ENCODE results near the gene SFXN3.
A peak's percentile ranks its signal among the peaks of the same experiment; 100 is the strongest.

The SFXN3 gene

DNA sequence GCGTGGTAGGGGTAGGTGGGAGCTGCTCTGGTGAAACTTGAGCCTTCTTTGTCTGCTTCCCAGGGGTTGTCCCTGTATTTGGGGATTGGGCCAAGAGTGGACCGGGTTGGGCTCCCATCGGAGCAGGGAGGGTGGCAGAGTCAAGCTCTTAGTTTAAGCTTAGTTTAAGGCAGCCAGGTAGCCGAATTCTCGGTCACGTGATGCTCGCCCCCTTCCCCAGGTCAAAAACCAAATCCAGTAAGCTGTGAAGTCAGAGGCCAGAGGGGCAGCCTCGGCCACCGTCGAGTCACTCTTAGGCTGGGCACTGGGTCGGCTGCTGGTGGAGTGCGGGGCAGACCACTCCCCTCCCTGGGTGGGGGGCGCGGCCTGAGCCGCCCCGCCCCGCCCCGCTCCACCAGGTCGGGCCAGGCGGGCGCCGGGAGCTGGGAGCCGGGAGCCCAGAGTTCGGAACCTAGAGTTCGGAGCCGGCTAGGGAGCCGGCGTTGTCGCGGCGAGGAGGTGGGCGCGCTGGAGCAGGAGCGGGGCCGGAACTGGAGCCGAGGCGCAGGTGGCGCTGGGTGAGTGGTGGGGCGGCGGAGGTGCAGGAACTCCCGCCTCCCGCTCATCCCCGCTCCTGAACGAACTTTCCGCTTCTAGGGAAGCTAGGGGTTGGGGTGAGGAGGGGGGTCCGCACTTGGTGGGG is 34.2 kb upstream of the SFXN3 start:
- TF ChIP-seq, protein P1, sequence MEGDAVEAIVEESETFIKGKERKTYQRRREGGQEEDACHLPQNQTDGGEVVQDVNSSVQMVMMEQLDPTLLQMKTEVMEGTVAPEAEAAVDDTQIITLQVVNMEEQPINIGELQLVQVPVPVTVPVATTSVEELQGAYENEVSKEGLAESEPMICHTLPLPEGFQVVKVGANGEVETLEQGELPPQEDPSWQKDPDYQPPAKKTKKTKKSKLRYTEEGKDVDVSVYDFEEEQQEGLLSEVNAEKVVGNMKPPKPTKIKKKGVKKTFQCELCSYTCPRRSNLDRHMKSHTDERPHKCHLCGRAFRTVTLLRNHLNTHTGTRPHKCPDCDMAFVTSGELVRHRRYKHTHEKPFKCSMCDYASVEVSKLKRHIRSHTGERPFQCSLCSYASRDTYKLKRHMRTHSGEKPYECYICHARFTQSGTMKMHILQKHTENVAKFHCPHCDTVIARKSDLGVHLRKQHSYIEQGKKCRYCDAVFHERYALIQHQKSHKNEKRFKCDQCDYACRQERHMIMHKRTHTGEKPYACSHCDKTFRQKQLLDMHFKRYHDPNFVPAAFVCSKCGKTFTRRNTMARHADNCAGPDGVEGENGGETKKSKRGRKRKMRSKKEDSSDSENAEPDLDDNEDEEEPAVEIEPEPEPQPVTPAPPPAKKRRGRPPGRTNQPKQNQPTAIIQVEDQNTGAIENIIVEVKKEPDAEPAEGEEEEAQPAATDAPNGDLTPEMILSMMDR (conservative IDR thresholded peaks at IDR 0.05; ENCODE audit: low read depth, low read length) = no peak
- DNase-seq (ENCODE audit: low read depth) = no peak

DNA sequence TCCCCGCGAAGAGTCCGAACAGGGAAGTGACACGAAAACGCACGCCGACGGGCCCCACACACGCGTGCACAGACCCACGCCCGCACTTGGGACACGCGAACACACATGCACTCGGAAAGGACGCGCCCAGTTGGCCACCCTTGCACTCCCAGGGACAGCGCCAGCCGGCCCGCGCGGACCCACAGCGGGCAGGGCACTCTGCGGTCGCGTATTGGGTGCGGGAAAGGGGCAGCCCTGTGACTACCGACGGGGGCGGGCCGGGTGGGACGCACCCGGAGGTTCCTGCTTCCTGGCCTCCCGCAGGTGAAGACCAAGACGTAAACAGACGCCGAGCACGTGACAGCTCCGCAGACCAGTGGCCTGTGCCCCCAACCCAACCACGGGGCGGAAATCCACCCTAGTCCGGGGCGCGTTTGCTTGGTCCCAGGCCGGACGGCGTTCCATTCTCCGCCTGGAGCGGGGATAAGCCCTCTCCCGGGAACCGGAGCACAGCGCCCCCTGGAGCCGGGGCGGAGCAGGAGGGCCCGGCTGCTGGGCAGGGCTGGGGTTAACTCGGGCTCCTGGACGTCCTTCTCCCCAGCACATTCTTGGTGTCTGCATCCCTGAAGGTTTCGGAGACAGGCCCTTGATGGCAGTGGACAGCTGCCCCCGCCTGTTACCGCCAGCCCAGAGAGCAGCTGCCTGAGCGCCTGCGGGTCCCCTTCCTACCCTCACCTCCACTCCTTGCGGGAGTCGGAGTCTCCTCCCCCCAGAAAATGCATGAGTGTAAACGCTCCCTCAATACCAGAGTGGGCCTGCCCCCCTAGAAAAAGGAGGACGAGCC is 33.5 kb upstream of the SFXN3 start:
- TF ChIP-seq, protein P1 (conservative IDR thresholded peaks at IDR 0.05; ENCODE audit: low read depth, low read length) = peak; percentile 87
- H3K4me3 ChIP-seq (ENCODE audit: low read length) = peak overlapping the region; percentile 77
- DNase-seq (ENCODE audit: low read depth) = no peak

More for the DNA sequence above, 34.2 kb upstream of the SFXN3 start:
- H3K4me3 ChIP-seq (ENCODE audit: low read length) = peak overlapping the region; percentile 77

DNA sequence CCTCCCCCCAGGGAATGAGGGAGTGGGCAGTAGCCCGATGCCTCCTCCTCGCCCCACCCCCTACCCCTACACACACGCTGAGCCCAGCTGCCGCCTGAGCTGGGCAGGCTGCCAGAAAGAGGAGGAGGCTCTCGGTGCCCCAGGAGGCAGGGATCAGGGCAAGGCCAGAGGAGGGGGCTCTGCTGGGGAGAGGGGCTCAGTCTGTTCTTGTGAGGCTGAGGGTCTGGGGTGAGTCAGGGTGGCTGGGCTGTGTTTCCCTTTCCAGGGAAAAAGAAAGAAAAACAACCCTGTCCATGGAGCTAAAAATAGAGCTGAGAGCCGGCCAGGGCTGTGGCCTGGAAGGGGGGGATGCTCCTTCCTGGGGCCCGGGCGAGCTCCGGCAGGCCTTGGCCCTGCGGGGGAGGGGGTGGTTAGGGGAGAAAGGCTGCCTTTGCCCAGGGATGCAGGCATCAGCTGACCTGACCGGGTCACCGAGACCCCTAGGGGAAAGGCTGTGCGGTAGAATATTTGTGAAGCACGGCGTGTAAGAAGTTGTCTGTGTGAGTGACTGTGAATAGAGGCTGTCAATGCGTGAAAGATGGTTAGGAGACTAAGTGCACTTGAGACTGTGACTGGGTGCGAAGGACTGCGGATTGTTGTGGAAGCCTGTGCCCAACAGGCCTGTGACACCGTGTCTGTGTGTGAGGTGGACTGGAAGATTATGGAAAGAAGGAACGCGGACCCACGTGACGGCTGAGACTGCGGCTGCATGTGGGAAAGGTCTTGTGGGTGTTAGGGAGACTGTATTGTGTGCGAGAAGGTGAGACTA is 32.6 kb upstream of the SFXN3 start:
- peak overlapping the region; percentile 77 for H3K4me3 ChIP-seq (ENCODE audit: low read length)
- TF ChIP-seq, protein P1 (conservative IDR thresholded peaks at IDR 0.05; ENCODE audit: low read depth, low read length) = no peak
- peak; percentile 65 for DNase-seq (ENCODE audit: low read depth)

DNA sequence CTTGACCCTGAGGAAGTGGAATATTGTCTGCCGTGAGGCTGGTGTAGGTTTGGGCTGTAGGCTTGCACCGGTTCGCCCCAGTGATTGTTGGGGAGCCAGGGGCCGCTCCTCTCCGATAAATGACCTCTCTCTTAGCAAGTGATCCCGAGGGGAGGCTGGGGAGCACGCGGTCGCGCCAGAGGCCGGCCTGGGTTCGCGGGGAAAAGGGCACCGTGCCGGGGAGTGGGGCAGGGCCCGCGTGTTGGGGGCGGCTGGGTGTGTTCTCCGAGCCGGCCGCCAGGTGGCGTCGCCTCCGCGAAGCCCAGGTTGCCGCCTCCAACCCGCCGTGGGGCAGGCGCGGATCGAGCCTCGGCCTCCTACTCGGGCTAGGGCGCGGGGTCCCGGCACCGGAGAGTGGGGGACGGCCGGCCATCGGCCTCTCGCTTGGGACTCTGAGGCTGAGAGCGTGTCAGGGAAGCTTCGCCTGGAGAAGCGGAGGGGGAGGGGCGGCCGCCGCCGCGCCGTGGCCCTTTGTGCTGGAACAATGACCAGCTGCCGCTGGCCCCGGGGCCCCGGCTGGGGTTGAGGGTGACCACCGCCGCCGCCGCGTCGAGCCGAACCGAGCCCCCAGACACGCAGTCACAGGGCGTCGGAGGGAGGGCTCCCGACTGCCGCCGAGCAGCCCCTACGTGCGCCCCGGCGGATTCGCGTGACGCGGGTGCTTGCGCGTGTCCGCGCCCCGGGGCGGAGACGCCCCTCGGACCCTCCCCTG is 31.9 kb upstream of the SFXN3 start:
- DNase-seq (ENCODE audit: low read depth) = no peak
- TF ChIP-seq, protein P1 (conservative IDR thresholded peaks at IDR 0.05; ENCODE audit: low read depth, low read length) = peak; percentile 69
- peak overlapping the region; percentile 77 for H3K4me3 ChIP-seq (ENCODE audit: low read length)

DNA sequence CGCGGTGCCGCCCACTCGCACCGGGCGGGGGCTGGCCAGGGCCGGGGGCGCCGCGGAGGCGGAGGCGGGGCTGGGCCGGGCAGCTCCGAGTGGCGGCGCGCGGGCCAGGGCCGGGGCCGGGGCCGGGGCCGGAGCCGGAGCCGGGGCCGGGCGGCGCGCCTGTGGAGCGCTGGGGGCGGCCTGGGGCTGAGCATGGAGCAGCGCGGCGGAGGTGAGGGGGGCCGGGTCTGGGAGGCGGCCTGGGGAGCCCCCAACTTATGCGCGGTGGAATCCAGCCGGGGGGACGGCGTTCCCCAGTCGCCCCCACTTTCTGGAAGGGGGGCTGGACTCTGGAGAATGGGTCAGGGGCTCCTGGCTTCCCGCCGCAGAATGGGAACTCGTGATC is 31.3 kb upstream of the SFXN3 start, which contains the start of gene LZTS2:
TSS of gene LZTS2 (plus strand) at position 67 of the 385 bp plus-strand sequence. CDS start 2,731 bp downstream, outside the sequence.
- peak within 1 kb of the TSS; percentile 87 for H3K4me3 ChIP-seq (ENCODE audit: low read length)
- DNase-seq (ENCODE audit: low read depth) = no peak
- TF ChIP-seq, protein P1 (conservative IDR thresholded peaks at IDR 0.05; ENCODE audit: low read depth, low read length) = no peak

DNA sequence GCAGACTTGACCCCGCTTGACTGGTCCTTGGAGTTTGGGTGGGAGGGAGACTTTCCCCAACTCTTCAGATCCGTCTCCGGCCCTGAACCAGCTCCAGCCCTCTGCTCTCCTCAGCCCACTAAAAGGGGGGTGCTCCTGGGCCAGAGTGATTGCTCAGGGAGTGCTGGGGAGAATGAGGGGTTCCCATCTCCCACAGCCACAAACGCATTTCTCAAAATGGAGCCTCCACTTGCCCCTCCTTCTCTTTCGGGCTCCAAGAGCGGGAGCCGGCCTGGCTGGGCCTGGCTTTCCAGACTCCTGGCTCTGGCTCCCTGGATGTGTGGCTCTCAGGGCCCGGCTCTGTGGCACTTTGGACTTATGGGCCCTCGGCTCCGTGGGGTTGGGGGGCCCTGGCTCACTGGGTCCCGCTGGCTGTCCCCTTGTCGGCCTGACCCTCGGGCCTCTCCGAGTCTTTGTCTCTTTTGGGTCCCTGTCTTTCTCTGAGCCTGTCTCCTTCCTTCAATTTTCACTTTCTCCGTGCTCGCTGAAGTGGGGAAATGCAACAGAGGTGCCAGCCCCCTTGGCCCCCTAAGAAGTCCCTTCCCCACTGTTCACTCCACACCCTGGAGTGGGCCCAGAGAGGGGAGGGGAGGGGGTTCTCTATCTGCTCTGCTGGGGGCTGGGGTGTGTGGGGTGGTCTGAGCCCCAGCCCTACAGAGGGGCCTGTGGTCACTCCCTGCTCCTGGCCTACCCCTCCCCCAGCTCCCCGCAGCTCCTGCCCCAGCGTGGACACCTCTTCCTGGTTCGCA is 30.7 kb upstream of the SFXN3 start:
- no peak for DNase-seq (ENCODE audit: low read depth)
- TF ChIP-seq, protein P1 (conservative IDR thresholded peaks at IDR 0.05; ENCODE audit: low read depth, low read length) = no peak
- peak overlapping the region; percentile 87 for H3K4me3 ChIP-seq (ENCODE audit: low read length)

Measured in retinal pigment epithelial cell (primary cell).